HG02852 (cell line): ENCODE data around the gene INPPL1.
"Not testable (repeated sequence)": the region's sequence is repeated elsewhere in the genome, so short reads cannot be mapped to it uniquely, and the experiment has no call there.

Experiments used
- ATAC-seq: cut with Tn5 transposase; IDR thresholded peaks from one replicate; pipeline ENCODE4 v1.9.1; 2021; ENCODE audit warnings: mild to moderate bottlenecking, moderate library complexity; ENCODE audit not compliant: unreplicated experiment

Gene INPPL1

DNA sequence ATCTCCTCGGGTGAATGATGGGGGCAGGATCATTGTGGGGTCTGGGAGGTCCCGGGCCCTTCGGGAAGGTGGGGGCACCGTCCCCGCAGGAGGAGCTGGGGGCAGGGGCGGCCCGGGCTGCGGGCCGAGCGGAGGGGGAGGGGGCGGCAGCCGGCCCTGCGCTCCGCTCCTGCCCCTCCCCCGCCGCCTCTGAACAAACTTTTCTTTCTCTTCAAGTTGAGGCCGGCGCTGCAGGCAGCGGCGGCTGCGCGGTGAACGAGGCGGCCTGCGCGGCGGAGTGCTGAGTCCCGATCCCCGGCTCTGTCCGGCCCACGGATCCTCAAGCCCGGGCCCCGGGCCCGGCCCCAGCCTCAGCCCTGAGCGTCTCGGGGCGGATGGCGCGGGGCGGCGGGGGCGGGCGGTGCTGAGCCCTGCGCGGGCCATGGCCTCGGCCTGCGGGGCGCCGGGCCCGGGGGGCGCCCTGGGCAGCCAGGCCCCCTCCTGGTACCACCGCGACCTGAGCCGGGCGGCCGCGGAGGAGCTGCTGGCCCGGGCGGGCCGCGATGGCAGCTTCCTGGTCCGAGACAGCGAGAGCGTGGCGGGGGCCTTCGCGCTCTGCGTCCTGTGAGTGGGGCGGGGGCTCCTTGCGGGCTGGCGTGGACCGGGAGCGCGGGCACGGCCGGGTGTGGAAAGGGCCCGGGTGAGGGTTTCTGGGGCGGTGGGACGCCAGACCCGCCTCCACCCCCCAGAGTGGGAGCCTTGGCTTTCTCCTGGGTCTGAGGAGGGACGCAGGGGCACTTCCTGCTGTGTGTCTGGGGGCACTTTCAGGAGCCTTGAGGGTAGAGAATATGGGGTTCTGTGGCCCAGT lies at the start of gene INPPL1:
TSS of gene INPPL1 (plus strand) at position 204 of the 847 bp plus-strand sequence. CDS start at position 422, 218 bp downstream.
- no peak for ATAC-seq

DNA sequence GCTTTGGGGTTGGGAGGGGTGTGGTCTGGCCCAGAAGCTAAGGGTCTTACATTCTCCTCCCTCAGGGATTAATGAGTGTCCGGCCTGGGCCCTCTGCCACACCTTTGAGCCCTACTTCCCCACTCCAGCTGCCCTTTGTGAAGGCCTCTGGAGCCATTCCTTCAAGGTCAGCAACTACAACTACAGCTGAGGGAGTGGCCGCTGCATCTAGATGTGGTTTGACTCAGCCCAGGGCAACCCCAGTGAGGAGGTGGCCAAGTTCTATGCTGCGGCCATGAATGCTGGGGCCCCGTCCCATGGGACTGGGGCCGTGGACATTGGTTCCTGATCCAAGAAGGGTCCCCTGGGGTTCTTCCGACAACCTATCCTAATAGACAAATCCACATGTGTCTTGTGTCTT lies 46.9 kb upstream of the INPPL1 start:
- no peak for ATAC-seq

GRCh38 chr11:72179049-72179803 lies 45.3 kb upstream of the INPPL1 start:
- no peak for ATAC-seq

DNA sequence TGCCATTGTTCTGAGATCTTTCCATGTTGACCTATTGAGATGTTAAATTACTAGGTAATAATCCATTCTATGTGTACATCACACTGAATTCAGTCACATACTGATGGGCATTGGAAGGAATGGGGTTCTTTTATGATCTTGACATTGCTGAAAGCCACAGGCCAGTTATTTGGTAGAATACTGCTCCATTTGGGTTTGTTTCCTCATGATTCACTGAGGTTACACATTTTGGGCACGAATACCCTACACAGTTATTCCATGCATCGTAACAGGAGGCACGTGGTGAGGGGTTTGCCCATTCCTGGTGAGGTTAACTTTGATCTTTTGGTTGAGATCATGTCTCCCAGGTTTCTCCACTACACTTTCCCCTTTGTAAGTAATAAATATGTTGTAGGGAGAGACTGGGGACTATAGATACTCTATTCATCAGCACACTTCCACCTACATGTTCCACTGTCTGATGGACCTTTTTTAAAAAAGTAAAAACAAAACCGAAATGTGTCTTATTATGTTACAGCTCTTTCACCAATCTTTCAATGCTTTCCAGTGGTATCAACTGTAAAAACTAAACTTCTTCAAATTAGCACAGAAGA lies 44.7 kb upstream of the INPPL1 start:
- ATAC-seq, result no peak

- not testable (repeated sequence) for ATAC-seq
Observed at GRCh38 chr11:72180892-72181552, 43.5 kb upstream of the INPPL1 start.

- ATAC-seq, result not testable (repeated sequence)
Observed at GRCh38 chr11:72181553-72181958, 43.0 kb upstream of the INPPL1 start.

DNA sequence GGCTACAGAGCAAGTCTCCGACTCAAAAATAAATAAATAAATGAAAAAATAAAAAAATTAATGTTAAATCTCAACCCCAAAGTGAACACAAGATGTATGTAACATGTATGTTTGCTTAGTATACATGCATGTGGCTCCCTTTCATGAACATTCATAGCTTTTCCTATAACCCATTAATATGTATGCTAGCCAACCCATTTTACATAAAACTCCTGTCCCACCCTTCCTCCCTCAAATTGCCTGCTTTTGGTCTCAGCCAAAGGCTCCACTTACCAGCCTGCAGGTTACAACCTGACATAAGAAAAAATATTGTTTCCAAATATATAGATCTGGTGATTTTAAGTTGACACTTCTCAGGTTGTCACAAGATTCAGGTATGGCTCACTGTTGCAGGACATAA lies 36.3 kb upstream of the INPPL1 start:
- ATAC-seq, result no peak

GRCh38 chr11:72189455-72190250 lies 34.9 kb upstream of the INPPL1 start:
- no peak for ATAC-seq

DNA sequence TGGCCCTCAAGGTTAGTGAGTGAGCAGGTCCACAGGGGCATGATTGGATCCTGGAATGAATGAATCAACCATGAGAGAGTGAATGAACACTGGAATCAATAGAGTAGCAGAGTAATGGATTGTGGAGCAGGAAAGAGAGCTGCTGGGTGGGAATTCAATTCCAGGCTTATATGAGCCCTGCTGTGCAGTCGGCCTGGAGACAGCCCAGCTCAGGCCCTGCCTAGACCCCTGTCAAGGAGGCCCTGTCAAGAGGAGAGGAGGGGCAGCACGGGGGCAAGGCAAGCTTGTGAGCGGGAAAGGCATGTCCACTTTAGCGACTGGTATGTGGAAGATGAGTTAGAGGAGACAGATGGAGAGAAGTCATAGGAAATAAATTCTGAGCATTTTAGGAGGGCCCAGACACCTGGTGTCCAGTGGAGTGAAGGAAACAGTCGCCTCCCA lies 33.9 kb upstream of the INPPL1 start:
- ATAC-seq, result no peak

GRCh38 chr11:72191961-72192381 lies 32.6 kb upstream of the INPPL1 start, which contains the start of gene FOLR1:
FOLR1 (plus strand) TSS chr11:72192140; CDS start chr11:72192174, 34 bp downstream.
- ATAC-seq, result no peak

GRCh38 chr11:72195518-72196270 lies 28.9 kb upstream of the INPPL1 start:
- ATAC-seq, result no peak

DNA sequence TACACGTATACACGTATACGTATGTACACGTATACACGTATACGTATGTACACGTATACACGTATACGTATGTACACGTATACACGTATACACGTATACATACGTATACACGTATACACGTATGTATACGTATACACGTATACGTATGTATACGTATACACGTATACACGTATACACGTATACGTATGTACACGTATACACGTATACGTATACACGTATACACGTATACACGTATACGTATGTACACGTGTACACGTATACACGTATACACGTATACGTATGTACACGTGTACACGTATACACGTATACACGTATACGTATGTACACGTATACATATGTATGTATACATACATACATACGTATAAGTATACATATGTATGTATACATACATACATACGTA lies 23.1 kb upstream of the INPPL1 start:
- ATAC-seq, result not testable (repeated sequence)

GRCh38 chr11:72202571-72202970 lies 22.0 kb upstream of the INPPL1 start:
- no peak for ATAC-seq

DNA sequence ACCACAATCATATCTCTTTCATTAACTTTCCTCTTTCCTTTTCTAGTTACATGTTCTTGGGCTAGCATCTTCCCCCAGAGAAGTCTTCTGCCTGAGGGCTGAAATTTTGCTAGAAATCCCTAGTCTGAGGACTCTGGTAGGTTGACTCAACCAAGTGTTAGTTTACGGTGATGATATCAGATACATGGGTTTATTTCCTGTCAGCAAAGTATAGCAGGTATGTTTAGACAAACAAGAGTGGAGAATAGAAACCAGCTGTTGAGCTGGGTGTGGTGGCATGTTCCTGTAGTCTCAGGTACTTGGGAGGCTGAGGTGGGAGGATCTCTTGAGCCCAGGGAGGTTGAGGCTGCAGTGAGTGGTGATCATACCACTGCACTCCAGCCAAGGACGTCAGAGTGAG lies 21.4 kb upstream of the INPPL1 start:
- no peak for ATAC-seq

GRCh38 chr11:72204886-72205285 lies 19.7 kb upstream of the INPPL1 start:
- ATAC-seq, result no peak

DNA sequence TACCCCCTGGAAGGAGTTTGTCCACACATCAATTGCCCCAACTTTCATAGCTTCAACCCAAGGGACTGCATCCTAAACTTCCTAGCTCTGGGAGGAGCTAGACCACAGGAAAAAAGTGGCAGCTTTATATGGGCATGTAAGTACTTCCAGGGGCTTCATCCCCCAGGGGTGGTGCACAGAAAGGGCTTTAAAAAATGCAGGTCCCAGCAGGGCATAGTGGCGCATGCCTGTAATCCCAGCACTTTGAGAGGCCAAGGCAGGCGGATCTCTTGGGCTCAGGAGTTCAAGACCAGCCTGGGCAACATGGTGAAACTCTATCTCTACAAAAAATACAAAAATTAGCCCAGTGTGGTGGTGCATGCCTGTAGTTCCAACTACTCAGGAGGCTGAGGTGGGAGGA lies 17.8 kb upstream of the INPPL1 start:
- not testable (repeated sequence) for ATAC-seq

DNA sequence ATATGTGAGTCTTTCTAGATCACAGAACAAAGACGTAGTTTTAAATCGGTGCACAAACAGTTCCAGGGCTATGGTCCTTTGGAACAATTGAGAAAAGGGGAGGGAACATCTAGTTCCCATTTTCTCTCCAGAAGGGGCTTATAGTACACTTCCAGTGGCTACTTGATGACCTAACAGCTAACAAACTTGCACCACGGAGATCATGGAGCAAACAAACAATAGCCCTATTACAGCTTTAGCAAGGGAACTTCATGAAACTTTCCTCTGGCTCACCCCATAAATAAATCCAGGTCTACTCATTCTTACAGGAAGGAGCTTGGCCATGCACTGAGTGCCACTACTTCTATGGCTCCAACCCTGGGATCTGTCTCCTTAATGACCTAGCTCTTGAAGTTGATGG lies 16.3 kb upstream of the INPPL1 start:
- no peak for ATAC-seq

DNA sequence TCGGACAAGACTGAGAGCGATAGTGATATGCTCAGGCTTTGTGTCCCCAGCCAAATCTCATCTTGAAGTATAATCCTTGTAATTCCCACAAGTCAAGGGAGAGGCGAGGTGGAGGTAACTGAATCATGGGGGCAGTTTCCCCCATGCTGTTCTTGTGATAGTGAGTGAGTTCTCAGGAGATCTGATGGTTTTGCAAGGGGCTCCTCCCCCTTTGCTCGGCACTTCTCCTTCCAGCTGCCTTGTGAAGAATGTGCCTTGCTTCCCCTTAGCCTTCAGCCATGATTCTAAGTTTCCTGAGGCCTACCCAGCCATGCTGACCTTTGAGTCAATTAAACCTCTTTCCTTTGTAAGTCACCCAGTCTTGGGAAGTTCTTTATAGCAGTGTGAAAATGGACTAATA lies 15.5 kb upstream of the INPPL1 start:
- no peak for ATAC-seq

DNA sequence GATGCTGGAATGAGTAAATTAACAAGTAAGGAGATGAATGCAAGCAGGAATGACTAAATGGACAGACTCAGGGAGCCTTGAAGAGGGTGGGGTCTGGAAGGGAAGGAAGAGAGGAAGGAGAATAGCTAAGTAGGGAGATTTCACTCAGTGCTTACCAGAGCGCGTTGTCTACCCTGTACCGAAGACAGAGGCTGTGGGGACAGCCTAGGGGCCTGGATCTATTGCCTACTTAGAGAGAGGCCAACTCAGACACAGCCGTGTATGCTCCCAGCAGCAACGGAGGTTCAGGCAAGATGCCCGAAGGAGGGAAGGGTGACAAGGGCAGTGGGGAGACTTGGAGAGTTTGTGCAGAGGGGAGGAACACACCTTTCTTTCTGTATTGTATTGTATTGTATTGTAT lies 7.9 kb upstream of the INPPL1 start, which contains the start of gene FOLR2:
TSS of gene FOLR2 (plus strand) at position 157 of the 400 bp plus-strand sequence. CDS start 1,791 bp downstream, outside the sequence.
- no peak for ATAC-seq
